Measurements from ENCODE around the gene LHFPL2. TPM values are rescaled to one million over a fixed set of nuclear protein-coding genes. Genes with fewer than 3 reads are reported as not detected.

LHFPL2 gene
- total and polyA plus RNA-seq, 4 donors, result 6.5 to 49.4 (median 47.7) TPM

GRCh38 chr5:78662323-78662722, 13.8 kb upstream of the LHFPL2 start:
- Histone ChIP-seq H3K27ac (ENCODE audit: low read depth in 1 of 2, low read length in 1 of 2) (no peak overlapping the region), H3K27me3 (ENCODE audit: control insufficient read depth in 3 of 3, insufficient read depth in 3 of 3, low read length in 2 of 3) (no peaks in the 10 kb centered on the region), H3K4me1 (ENCODE audit: control insufficient read depth in 5 of 5, insufficient read depth in 5 of 5, low read length in 5 of 5) (peaks cover 0 to 18% (median 5%) of the 10 kb centered on the region in 5 donors), H3K36me3 (ENCODE audit: control insufficient read depth in 4 of 4, insufficient read depth in 4 of 4, low read length in 4 of 4) (no peaks in the 10 kb centered on the region), H3K4me3 (no peak overlapping the region), H3K9me3 (ENCODE audit: control insufficient read depth in 4 of 4, insufficient read depth in 3 of 4, low read length in 3 of 4) (no peaks in the 10 kb centered on the region), H3K9ac (ENCODE audit: insufficient read depth in 1 of 2, low read length in 2 of 2) (no peak overlapping the region)
- WGBS, 2 donors, result 40 to 72% methylated on average over 1 of the region's 1 CpG
- DNase-seq, result no peak
- no peak for TF ChIP-seq CTCF (IDR thresholded peaks at IDR 0.05; ENCODE audit: control extremely low read depth, extremely low read depth)
- no peak for ATAC-seq (ENCODE audit: insufficient read depth, low FRiP score)

GRCh38 chr5:78661691-78662090, 13.1 kb upstream of the LHFPL2 start:
- H3K27ac ChIP-seq (ENCODE audit: low read depth in 1 of 2, low read length in 1 of 2), result no peak overlapping the region
- H3K36me3 ChIP-seq (ENCODE audit: control insufficient read depth in 4 of 4, insufficient read depth in 4 of 4, low read length in 4 of 4), result no peaks in the 10 kb centered on the region
- WGBS, 2 donors, result 88 to 100% methylated on average over 1 of the region's 1 CpG
- DNase-seq (no peak), ATAC-seq (ENCODE audit: insufficient read depth, low FRiP score) (no peak)
- no peak overlapping the region for H3K9ac ChIP-seq (ENCODE audit: insufficient read depth in 1 of 2, low read length in 2 of 2)
- no peaks in the 10 kb centered on the region for H3K9me3 ChIP-seq (ENCODE audit: control insufficient read depth in 4 of 4, insufficient read depth in 3 of 4, low read length in 3 of 4)
- TF ChIP-seq CTCF (IDR thresholded peaks at IDR 0.05; ENCODE audit: control extremely low read depth, extremely low read depth), result no peak
- no peak overlapping the region for H3K4me3 ChIP-seq
- peaks cover 0 to 18% (median 5%) of the 10 kb centered on the region in 5 donors for H3K4me1 ChIP-seq (ENCODE audit: control insufficient read depth in 5 of 5, insufficient read depth in 5 of 5, low read length in 5 of 5)
- no peaks in the 10 kb centered on the region for H3K27me3 ChIP-seq (ENCODE audit: control insufficient read depth in 3 of 3, insufficient read depth in 3 of 3, low read length in 2 of 3)

GRCh38 chr5:78661044-78661443, 12.5 kb upstream of the LHFPL2 start:
- Histone ChIP-seq H3K27ac (ENCODE audit: low read depth in 1 of 2, low read length in 1 of 2) (no peak overlapping the region), H3K9me3 (ENCODE audit: control insufficient read depth in 4 of 4, insufficient read depth in 3 of 4, low read length in 3 of 4) (no peaks in the 10 kb centered on the region), H3K4me1 (ENCODE audit: control insufficient read depth in 5 of 5, insufficient read depth in 5 of 5, low read length in 5 of 5) (peaks cover 0 to 16% (median 5%) of the 10 kb centered on the region in 5 donors), H3K27me3 (ENCODE audit: control insufficient read depth in 3 of 3, insufficient read depth in 3 of 3, low read length in 2 of 3) (no peaks in the 10 kb centered on the region), H3K36me3 (ENCODE audit: control insufficient read depth in 4 of 4, insufficient read depth in 4 of 4, low read length in 4 of 4) (no peaks in the 10 kb centered on the region), H3K4me3 (no peak overlapping the region), H3K9ac (ENCODE audit: insufficient read depth in 1 of 2, low read length in 2 of 2) (no peak overlapping the region)
- WGBS, 2 donors, result 85 to 88% methylated on average over 1 of the region's 1 CpG
- no peak for ATAC-seq (ENCODE audit: insufficient read depth, low FRiP score)
- DNase-seq, result no peak
- no peak for TF ChIP-seq CTCF (IDR thresholded peaks at IDR 0.05; ENCODE audit: control extremely low read depth, extremely low read depth)

GRCh38 chr5:78660401-78660800, 11.8 kb upstream of the LHFPL2 start:
- DNase-seq (no peak), ATAC-seq (ENCODE audit: insufficient read depth, low FRiP score) (no peak)
- TF ChIP-seq CTCF (IDR thresholded peaks at IDR 0.05; ENCODE audit: control extremely low read depth, extremely low read depth), result no peak
- Histone ChIP-seq H3K27ac (ENCODE audit: low read depth in 1 of 2, low read length in 1 of 2) (no peak overlapping the region), H3K9ac (ENCODE audit: insufficient read depth in 1 of 2, low read length in 2 of 2) (no peak overlapping the region), H3K4me3 (no peak overlapping the region), H3K36me3 (ENCODE audit: control insufficient read depth in 4 of 4, insufficient read depth in 4 of 4, low read length in 4 of 4) (no peaks in the 10 kb centered on the region), H3K4me1 (ENCODE audit: control insufficient read depth in 5 of 5, insufficient read depth in 5 of 5, low read length in 5 of 5) (peaks cover 0 to 16% (median 5%) of the 10 kb centered on the region in 5 donors), H3K9me3 (ENCODE audit: control insufficient read depth in 4 of 4, insufficient read depth in 3 of 4, low read length in 3 of 4) (no peaks in the 10 kb centered on the region), H3K27me3 (ENCODE audit: control insufficient read depth in 3 of 3, insufficient read depth in 3 of 3, low read length in 2 of 3) (no peaks in the 10 kb centered on the region)
- 33 to 54% methylated on average over 1 of the region's 1 CpG for WGBS, 2 donors
